WTC11 (cell line): ENCODE data around the gene GADD45GIP1. TPM values are rescaled to one million over a fixed set of nuclear protein-coding genes. Genes with fewer than 3 reads are reported as not detected.
A peak's percentile ranks its signal among the peaks of the same experiment; 100 is the strongest.

Source experiments
- ATAC-seq: fragments of 200-7000 bp; cut with Tn5 transposase; 2 replicates; pipeline ENCODE4 v1.10.0; 2021; ENCODE audit warnings: mild to moderate bottlenecking, moderate library complexity
- CTCF ChIA-PET: fragments of 300-600 bp; sonication (Branson Sonifier 250); formaldehyde crosslinking; loops from one replicate; lab custom pipeline; 2021; ENCODE audit warnings: antibody characterized with exemption; lab: Charles Lee
- POLR2A ChIA-PET: fragments of 350-600 bp; sonication (Branson Sonifier 250); formaldehyde crosslinking; loops from one replicate; lab custom pipeline; 2021; ENCODE audit warnings: antibody characterized with exemption; lab: Charles Lee
- DNase-seq: peaks from one replicate; pipeline ENCODE4 v3.0.0; 2021; ENCODE audit warnings: low spot score
- H3K27ac Mint-ChIP-seq: 2 replicates; pipeline ENCODE4 v1.8.0; 2021; ENCODE audit warnings: mixed read lengths
- H3K27me3 Mint-ChIP-seq: 2 replicates; pipeline ENCODE4 v1.8.0; 2021; ENCODE audit warnings: low read depth, mild to moderate bottlenecking, moderate library complexity, mixed read lengths
- H3K36me3 Mint-ChIP-seq: 2 replicates; pipeline ENCODE4 v1.8.0; 2021; ENCODE audit warnings: mixed read lengths
- H3K4me1 Mint-ChIP-seq: 2 replicates; pipeline ENCODE4 v1.8.0; 2022; ENCODE audit warnings: mixed read lengths
- H3K4me3 Mint-ChIP-seq: 2 replicates; pipeline ENCODE4 v1.8.0; 2021; ENCODE audit warnings: mild to moderate bottlenecking, moderate library complexity, mixed read lengths
- H3K9me3 Mint-ChIP-seq: 2 replicates; pipeline ENCODE4 v1.8.0; 2021; ENCODE audit warnings: mixed read lengths
- CDX4 ChIP-seq: fragments of 250-450 bp; sonication (Bioruptor Pico); IDR thresholded peaks from 2 replicates; pipeline ENCODE4 v1.9.0; 2021; ENCODE audit warnings: moderate library complexity, mild to moderate bottlenecking, inconsistent platforms, borderline replicate concordance
- E2F4 ChIP-seq: sonication (generic); formaldehyde crosslinking; IDR thresholded peaks from 2 replicates; pipeline ENCODE4 v1.8.1; 2022; ENCODE audit warnings: low read depth, mild to moderate bottlenecking, moderate library complexity, missing genetic modification reagents, borderline replicate concordance
- E2F5 ChIP-seq: sonication (generic); formaldehyde crosslinking; IDR thresholded peaks from 2 replicates; pipeline ENCODE4 v1.8.1; 2022; ENCODE audit warnings: mild to moderate bottlenecking, moderate library complexity, missing genetic modification reagents
- GTF2I ChIP-seq: fragments of 250-450 bp; sonication (Bioruptor Pico); conservative IDR thresholded peaks from 2 replicates; pipeline ENCODE4 v1.4.0; 2021; ENCODE audit warnings: mild to moderate bottlenecking
- HMGA2 ChIP-seq: fragments of 250-450 bp; sonication (Bioruptor Pico); IDR thresholded peaks from 2 replicates; pipeline ENCODE4 v1.4.0; 2021; ENCODE audit warnings: mild to moderate bottlenecking, moderate library complexity
- JUN ChIP-seq: sonication (generic); formaldehyde crosslinking; IDR thresholded peaks from 2 replicates; pipeline ENCODE4 v1.8.0; 2023; ENCODE audit warnings: mild to moderate bottlenecking, missing genetic modification reagents
- KAT7 ChIP-seq: sonication (generic); formaldehyde crosslinking; IDR thresholded peaks from 2 replicates; pipeline ENCODE4 v1.8.1; 2023; ENCODE audit warnings: missing genetic modification reagents, mild to moderate bottlenecking, borderline replicate concordance
- NR1H2 ChIP-seq: sonication (generic); formaldehyde crosslinking; IDR thresholded peaks from 2 replicates; pipeline ENCODE4 v1.9.0; 2021; ENCODE audit warnings: mild to moderate bottlenecking, moderate library complexity, missing genetic modification reagents
- NR2C2 ChIP-seq: sonication (generic); formaldehyde crosslinking; IDR thresholded peaks from 2 replicates; pipeline ENCODE4 v1.8.0; 2022; ENCODE audit warnings: mild to moderate bottlenecking, missing genetic modification reagents
- NR3C1 ChIP-seq: sonication (generic); formaldehyde crosslinking; conservative IDR thresholded peaks from 2 replicates; pipeline ENCODE4 v1.8.1; 2023; ENCODE audit warnings: low read depth, mild to moderate bottlenecking, missing genetic modification reagents
- SP1 ChIP-seq: sonication (generic); formaldehyde crosslinking; conservative IDR thresholded peaks from 2 replicates; pipeline ENCODE4 v1.8.1; 2022; ENCODE audit warnings: missing genetic modification reagents
- ZNF219 ChIP-seq: sonication (generic); formaldehyde crosslinking; IDR thresholded peaks from 2 replicates; pipeline ENCODE4 v1.8.0; 2023; ENCODE audit warnings: missing genetic modification reagents, mild to moderate bottlenecking, borderline replicate concordance
- ZNF532 ChIP-seq: fragments of 250-450 bp; sonication (Bioruptor Pico); IDR thresholded peaks from 2 replicates; pipeline ENCODE4 v1.9.0; 2021; ENCODE audit warnings: mild to moderate bottlenecking, borderline replicate concordance
- total RNA-seq: library from RNA; stranded (reverse); gene quantifications from 3 replicates; pipeline ENCODE4 v1.2.3, GENCODE V29; 2021
- TF ChIP-seq, protein P1 (sequence below): sonication (generic); formaldehyde crosslinking; IDR thresholded peaks from 2 replicates; pipeline ENCODE4 v1.8.1; 2023; ENCODE audit warnings: mild to moderate bottlenecking, missing genetic modification reagents
- TF ChIP-seq, protein P2 (sequence below): sonication (generic); formaldehyde crosslinking; IDR thresholded peaks from 2 replicates; pipeline ENCODE4 v1.8.0; 2022; ENCODE audit warnings: missing genetic modification reagents
- TF ChIP-seq, protein P3 (sequence below): fragments of 250-450 bp; sonication (Bioruptor Pico); IDR thresholded peaks from 2 replicates; pipeline ENCODE4 v1.9.0; 2021; ENCODE audit warnings: mild to moderate bottlenecking
- TF ChIP-seq, protein P4 (sequence below): sonication (generic); formaldehyde crosslinking; IDR thresholded peaks from 2 replicates; pipeline ENCODE4 v1.8.1; 2023; ENCODE audit warnings: mild to moderate bottlenecking, moderate library complexity, missing genetic modification reagents

GADD45GIP1 gene
- total RNA-seq, 1 experiment from 2014 or later = 54.4 TPM

GRCh38 chr19:12944104-12944674 is 12.8 kb downstream of the GADD45GIP1 start (continued):
- TF ChIP-seq, protein P1, sequence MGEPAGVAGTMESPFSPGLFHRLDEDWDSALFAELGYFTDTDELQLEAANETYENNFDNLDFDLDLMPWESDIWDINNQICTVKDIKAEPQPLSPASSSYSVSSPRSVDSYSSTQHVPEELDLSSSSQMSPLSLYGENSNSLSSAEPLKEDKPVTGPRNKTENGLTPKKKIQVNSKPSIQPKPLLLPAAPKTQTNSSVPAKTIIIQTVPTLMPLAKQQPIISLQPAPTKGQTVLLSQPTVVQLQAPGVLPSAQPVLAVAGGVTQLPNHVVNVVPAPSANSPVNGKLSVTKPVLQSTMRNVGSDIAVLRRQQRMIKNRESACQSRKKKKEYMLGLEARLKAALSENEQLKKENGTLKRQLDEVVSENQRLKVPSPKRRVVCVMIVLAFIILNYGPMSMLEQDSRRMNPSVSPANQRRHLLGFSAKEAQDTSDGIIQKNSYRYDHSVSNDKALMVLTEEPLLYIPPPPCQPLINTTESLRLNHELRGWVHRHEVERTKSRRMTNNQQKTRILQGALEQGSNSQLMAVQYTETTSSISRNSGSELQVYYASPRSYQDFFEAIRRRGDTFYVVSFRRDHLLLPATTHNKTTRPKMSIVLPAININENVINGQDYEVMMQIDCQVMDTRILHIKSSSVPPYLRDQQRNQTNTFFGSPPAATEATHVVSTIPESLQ = no peak
- no peak for TF ChIP-seq NR3C1 (CRISPR knock-in tag)
- TF ChIP-seq NR1H2 (CRISPR knock-in tag) = no peak

DNA sequence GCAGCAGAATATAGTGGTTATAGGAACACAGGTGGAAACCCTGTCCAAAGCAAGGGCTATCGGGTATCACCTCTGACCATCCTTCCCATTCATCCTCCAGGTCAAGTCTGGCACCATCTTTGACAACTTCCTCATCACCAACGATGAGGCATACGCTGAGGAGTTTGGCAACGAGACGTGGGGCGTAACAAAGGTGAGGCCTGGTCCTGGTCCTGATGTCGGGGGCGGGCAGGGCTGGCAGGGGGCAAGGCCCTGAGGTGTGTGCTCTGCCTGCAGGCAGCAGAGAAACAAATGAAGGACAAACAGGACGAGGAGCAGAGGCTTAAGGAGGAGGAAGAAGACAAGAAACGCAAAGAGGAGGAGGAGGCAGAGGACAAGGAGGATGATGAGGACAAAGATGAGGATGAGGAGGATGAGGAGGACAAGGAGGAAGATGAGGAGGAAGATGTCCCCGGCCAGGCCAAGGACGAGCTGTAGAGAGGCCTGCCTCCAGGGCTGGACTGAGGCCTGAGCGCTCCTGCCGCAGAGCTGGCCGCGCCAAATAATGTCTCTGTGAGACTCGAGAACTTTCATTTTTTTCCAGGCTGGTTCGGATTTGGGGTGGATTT is 13.5 kb downstream of the GADD45GIP1 start:
- H3K27me3 Mint-ChIP-seq = no peaks in the 10 kb centered on the region; the same call in 1 of the 2 replicates
- POLR2A ChIA-PET = no interaction called here
- no peaks in the 10 kb centered on the region for H3K9me3 Mint-ChIP-seq
- DNase-seq (no peak), ATAC-seq (no peak)
- CTCF ChIA-PET = interaction anchor here (1.2 kb wide), 1 partner anchor 22 kb away, joined by 5 read pairs; no protein-coding TSS in a partner anchor
- no peak overlapping the region for H3K4me3 Mint-ChIP-seq
- peak overlapping the region; percentile 64 for H3K27ac Mint-ChIP-seq
- peaks cover 29% of the 10 kb centered on the region for H3K4me1 Mint-ChIP-seq
- H3K36me3 Mint-ChIP-seq = peaks cover 77% of the 10 kb centered on the region
- TF ChIP-seq NR2C2 (CRISPR knock-in tag) = no peak
- no peak for TF ChIP-seq E2F4 (CRISPR knock-in tag)
- TF ChIP-seq, protein P1 = no peak
- TF ChIP-seq SP1 = no peak
- TF ChIP-seq CDX4 (CRISPR knock-in tag) = no peak
- no peak for TF ChIP-seq KAT7 (CRISPR knock-in tag)
- TF ChIP-seq GTF2I = no peak
- TF ChIP-seq, protein P2, sequence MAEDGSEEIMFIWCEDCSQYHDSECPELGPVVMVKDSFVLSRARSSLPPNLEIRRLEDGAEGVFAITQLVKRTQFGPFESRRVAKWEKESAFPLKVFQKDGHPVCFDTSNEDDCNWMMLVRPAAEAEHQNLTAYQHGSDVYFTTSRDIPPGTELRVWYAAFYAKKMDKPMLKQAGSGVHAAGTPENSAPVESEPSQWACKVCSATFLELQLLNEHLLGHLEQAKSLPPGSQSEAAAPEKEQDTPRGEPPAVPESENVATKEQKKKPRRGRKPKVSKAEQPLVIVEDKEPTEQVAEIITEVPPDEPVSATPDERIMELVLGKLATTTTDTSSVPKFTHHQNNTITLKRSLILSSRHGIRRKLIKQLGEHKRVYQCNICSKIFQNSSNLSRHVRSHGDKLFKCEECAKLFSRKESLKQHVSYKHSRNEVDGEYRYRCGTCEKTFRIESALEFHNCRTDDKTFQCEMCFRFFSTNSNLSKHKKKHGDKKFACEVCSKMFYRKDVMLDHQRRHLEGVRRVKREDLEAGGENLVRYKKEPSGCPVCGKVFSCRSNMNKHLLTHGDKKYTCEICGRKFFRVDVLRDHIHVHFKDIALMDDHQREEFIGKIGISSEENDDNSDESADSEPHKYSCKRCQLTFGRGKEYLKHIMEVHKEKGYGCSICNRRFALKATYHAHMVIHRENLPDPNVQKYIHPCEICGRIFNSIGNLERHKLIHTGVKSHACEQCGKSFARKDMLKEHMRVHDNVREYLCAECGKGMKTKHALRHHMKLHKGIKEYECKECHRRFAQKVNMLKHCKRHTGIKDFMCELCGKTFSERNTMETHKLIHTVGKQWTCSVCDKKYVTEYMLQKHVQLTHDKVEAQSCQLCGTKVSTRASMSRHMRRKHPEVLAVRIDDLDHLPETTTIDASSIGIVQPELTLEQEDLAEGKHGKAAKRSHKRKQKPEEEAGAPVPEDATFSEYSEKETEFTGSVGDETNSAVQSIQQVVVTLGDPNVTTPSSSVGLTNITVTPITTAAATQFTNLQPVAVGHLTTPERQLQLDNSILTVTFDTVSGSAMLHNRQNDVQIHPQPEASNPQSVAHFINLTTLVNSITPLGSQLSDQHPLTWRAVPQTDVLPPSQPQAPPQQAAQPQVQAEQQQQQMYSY (CRISPR knock-in tag) = no peak
- TF ChIP-seq HMGA2 (CRISPR knock-in tag) = no peak
- TF ChIP-seq ZNF532 (CRISPR knock-in tag) = no peak
- TF ChIP-seq JUN (CRISPR knock-in tag) = no peak
- TF ChIP-seq, protein P3, sequence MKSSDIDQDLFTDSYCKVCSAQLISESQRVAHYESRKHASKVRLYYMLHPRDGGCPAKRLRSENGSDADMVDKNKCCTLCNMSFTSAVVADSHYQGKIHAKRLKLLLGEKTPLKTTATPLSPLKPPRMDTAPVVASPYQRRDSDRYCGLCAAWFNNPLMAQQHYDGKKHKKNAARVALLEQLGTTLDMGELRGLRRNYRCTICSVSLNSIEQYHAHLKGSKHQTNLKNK (CRISPR knock-in tag) = no peak
- no peak for TF ChIP-seq ZNF219 (CRISPR knock-in tag)
- TF ChIP-seq, protein P4, sequence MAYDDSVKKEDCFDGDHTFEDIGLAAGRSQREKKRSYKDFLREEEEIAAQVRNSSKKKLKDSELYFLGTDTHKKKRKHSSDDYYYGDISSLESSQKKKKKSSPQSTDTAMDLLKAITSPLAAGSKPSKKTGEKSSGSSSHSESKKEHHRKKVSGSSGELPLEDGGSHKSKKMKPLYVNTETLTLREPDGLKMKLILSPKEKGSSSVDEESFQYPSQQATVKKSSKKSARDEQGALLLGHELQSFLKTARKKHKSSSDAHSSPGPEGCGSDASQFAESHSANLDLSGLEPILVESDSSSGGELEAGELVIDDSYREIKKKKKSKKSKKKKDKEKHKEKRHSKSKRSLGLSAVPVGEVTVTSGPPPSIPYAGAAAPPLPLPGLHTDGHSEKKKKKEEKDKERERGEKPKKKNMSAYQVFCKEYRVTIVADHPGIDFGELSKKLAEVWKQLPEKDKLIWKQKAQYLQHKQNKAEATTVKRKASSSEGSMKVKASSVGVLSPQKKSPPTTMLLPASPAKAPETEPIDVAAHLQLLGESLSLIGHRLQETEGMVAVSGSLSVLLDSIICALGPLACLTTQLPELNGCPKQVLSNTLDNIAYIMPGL (CRISPR knock-in tag) = no peak
- no peak for TF ChIP-seq E2F5
